ENCODE measurements around the gene ANAPC2.

DNA sequence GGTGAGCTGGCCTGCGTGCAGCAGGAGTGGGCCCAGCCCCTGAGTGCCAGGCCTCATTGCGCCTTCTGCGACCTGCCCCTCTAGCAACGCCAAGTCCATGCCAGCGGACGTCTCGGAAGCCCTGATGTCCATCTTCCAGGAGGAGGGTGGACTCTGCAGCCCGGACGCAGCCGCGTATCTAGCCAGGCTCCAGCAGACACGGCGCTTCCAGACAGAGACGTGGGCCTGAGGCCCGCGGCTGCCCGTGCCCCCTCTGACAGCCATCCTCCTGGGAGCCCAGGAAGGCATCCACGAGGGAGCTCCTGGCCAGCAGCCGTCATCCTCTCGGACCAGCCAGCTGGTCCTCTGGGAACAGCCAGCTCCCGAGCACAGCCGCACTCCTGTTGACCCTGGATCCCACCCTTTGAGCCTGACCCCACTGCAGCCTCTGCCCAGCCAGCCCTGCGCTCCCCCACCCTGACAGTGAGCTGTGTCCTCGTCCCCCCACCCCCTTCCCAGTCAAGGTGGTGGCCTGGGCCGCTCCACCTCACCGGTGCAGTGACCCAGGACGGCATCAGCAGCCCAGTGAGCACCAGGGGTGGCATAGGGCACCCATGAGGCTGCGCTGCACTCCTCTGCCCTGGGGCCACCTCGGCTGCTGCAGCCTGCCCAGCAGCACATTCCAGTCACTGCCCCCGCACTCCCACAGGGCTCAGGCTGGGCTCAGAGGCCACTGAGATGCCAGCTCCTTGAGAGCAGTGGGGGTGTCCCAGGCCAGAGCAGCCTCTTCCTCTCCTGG lies 28.0 kb upstream of the ANAPC2 start:
- no peak for TF ChIP-seq CTCF (IDR thresholded peaks at IDR 0.05; ENCODE audit: insufficient read depth, low read depth, low read length)
- no peak for TF ChIP-seq EZH2 (IDR thresholded peaks at IDR 0.05; ENCODE audit: insufficient read depth, low read length)

All from astrocyte (in vitro differentiated cells and primary cell).